ENCODE data around the gene SORCS2. TPM values are rescaled to one million over a fixed set of nuclear protein-coding genes. Genes with fewer than 3 reads are reported as not detected.

Gene SORCS2
- total RNA-seq, 1 experiment from 2014 or later, result 4.1 TPM

- H3K4me1 ChIP-seq (ENCODE audit: insufficient read depth, low read length), result no peaks in the 10 kb centered on the region
- H3K27me3 ChIP-seq (ENCODE audit: low read length), result no peaks in the 10 kb centered on the region
- TF ChIP-seq EZH2phosphoT487 (IDR thresholded peaks at IDR 0.05; ENCODE audit: borderline replicate concordance, low read length) (no peak), EZH2 (IDR thresholded peaks at IDR 0.05; ENCODE audit: low read length, unreplicated experiment) (no peak)
- H3K9ac ChIP-seq (ENCODE audit: low read length), result no peak overlapping the region
- ATAC-seq (no peak), DNase-seq (no peak)
- no peaks in the 10 kb centered on the region for H3K9me3 ChIP-seq (ENCODE audit: low read length)
- ChIA-PET POLR2A (ENCODE audit: unreplicated experiment) (no interaction called here), CTCF (interaction anchor here (0.6 kb wide), 1 partner anchor 10 kb away, joined by 3 read pairs; no protein-coding TSS in a partner anchor)
- intact Hi-C loops (cut with micrococcal nuclease), result no loop called here
- no peaks in the 10 kb centered on the region for H3F3A ChIP-seq (ENCODE audit: low read length, unreplicated experiment)
- H4K20me1 ChIP-seq (ENCODE audit: low read length), result no peaks in the 10 kb centered on the region
- no TSS peak for BruUV-seq (replicated peaks)
- no peaks in the 10 kb centered on the region for H3K36me3 ChIP-seq (ENCODE audit: low read depth, low read length)
- H3K4me3 ChIP-seq (ENCODE audit: low read length), result no peak overlapping the region
- no peaks in the 10 kb centered on the region for H3K79me2 ChIP-seq (ENCODE audit: low read length)
- no peak overlapping the region for H2AFZ ChIP-seq (ENCODE audit: low read length)
- no peak overlapping the region for H3K4me2 ChIP-seq (ENCODE audit: low read length)
- no peaks in the 10 kb centered on the region for H3K9me2 ChIP-seq (replicated peaks; ENCODE audit: low read length)
- no peak overlapping the region for H3K27ac ChIP-seq (ENCODE audit: low read length)
These were observed 189.7 kb downstream of the SORCS2 start for GRCh38 chr4:7381890-7382633.

GRCh38 chr4:7382634-7383014 lies 190.3 kb downstream of the SORCS2 start:
- no peaks in the 10 kb centered on the region for H3K36me3 ChIP-seq (ENCODE audit: low read depth, low read length)
- no peak overlapping the region for H2AFZ ChIP-seq (ENCODE audit: low read length)
- POLR2A ChIA-PET (ENCODE audit: unreplicated experiment), result no interaction called here
- DNase-seq (no peak), ATAC-seq (no peak)
- no peaks in the 10 kb centered on the region for H3K27me3 ChIP-seq (ENCODE audit: low read length)
- H3K9me2 ChIP-seq (replicated peaks; ENCODE audit: low read length), result no peaks in the 10 kb centered on the region
- no peaks in the 10 kb centered on the region for H3K9me3 ChIP-seq (ENCODE audit: low read length)
- no peak overlapping the region for H3K4me2 ChIP-seq (ENCODE audit: low read length)
- H3K27ac ChIP-seq (ENCODE audit: low read length), result no peak overlapping the region
- intact Hi-C loops (cut with micrococcal nuclease), result no loop called here
- H4K20me1 ChIP-seq (ENCODE audit: low read length), result no peaks in the 10 kb centered on the region
- H3F3A ChIP-seq (ENCODE audit: low read length, unreplicated experiment), result no peaks in the 10 kb centered on the region
- no peaks in the 10 kb centered on the region for H3K4me1 ChIP-seq (ENCODE audit: insufficient read depth, low read length)
- no peak overlapping the region for H3K4me3 ChIP-seq (ENCODE audit: low read length)
- no peaks in the 10 kb centered on the region for H3K79me2 ChIP-seq (ENCODE audit: low read length)
- BruUV-seq (replicated peaks), result no TSS peak
- no peak for TF ChIP-seq EZH2 (IDR thresholded peaks at IDR 0.05; ENCODE audit: low read length, unreplicated experiment)
- TF ChIP-seq EZH2phosphoT487 (IDR thresholded peaks at IDR 0.05; ENCODE audit: borderline replicate concordance, low read length), result no peak
- TF ChIP-seq CTCF (conservative IDR thresholded peaks at IDR 0.05; ENCODE audit: low read depth, low read length), result no peak
- H3K9ac ChIP-seq (ENCODE audit: low read length), result no peak overlapping the region
- CTCF ChIA-PET, result no interaction called here

GRCh38 chr4:7383266-7383665 lies 190.9 kb downstream of the SORCS2 start:
- CTCF ChIA-PET, result no interaction called here
- Histone ChIP-seq H3K9me3 (ENCODE audit: low read length) (no peaks in the 10 kb centered on the region), H3K9me2 (replicated peaks; ENCODE audit: low read length) (no peaks in the 10 kb centered on the region), H3K27ac (ENCODE audit: low read length) (no peak overlapping the region), H3K27me3 (ENCODE audit: low read length) (no peaks in the 10 kb centered on the region), H3K79me2 (ENCODE audit: low read length) (no peaks in the 10 kb centered on the region), H3K36me3 (ENCODE audit: low read depth, low read length) (no peaks in the 10 kb centered on the region), H2AFZ (ENCODE audit: low read length) (no peak overlapping the region), H3K4me3 (ENCODE audit: low read length) (no peak overlapping the region), H3K4me2 (ENCODE audit: low read length) (no peak overlapping the region), H3F3A (ENCODE audit: low read length, unreplicated experiment) (no peaks in the 10 kb centered on the region), H3K4me1 (ENCODE audit: insufficient read depth, low read length) (no peaks in the 10 kb centered on the region), H4K20me1 (ENCODE audit: low read length) (no peaks in the 10 kb centered on the region), H3K9ac (ENCODE audit: low read length) (no peak overlapping the region)
- TF ChIP-seq EZH2 (IDR thresholded peaks at IDR 0.05; ENCODE audit: low read length, unreplicated experiment) (no peak), EZH2phosphoT487 (IDR thresholded peaks at IDR 0.05; ENCODE audit: borderline replicate concordance, low read length) (no peak), CTCF (conservative IDR thresholded peaks at IDR 0.05; ENCODE audit: low read depth, low read length) (no peak)
- ATAC-seq (no peak), DNase-seq (no peak)
- POLR2A ChIA-PET (ENCODE audit: unreplicated experiment), result no interaction called here
- intact Hi-C loops (cut with micrococcal nuclease), result no loop called here
- no TSS peak for BruUV-seq (replicated peaks)

Measured in PC-3 (cell line).